Measurements from ENCODE around the gene PLEKHG5. TPM values are rescaled to one million over a fixed set of nuclear protein-coding genes. Genes with fewer than 3 reads are reported as not detected.
A peak's percentile ranks its signal among the peaks of the same experiment; 100 is the strongest.
"Not testable (repeated sequence)": the region's sequence is repeated elsewhere in the genome, so short reads cannot be mapped to it uniquely, and the experiment has no call there.

The PLEKHG5 gene
- total RNA-seq, 6 donors from 2014 or later: 5.0 to 31.4 (median 12.6) TPM

GRCh38 chr1:6440198-6441126 is 51.0 kb downstream of the PLEKHG5 start:
- ATAC-seq (ENCODE audit: low FRiP score in 2 of 2) (peak in 1 of 2 donors; percentile 9), DNase-seq (peak; percentile 70 to 94)
- H3K4me1 ChIP-seq: peaks cover 0 to 13% (median 11%) of the 10 kb centered on the region in 4 donors
- 37% methylated on average over 10 of the region's 101 CpGs; no CpG with 5 or more reads in 1 of the 2 donors for WGBS, 2 donors
- peaks cover 0 to 14% (median 5%) of the 10 kb centered on the region in 4 donors for H3K27me3 ChIP-seq
- peak overlapping the region in 3 of 4 donors; percentile 30 to 39 (median 37) for H3K4me3 ChIP-seq
- H3K9me3 ChIP-seq: no peaks in the 10 kb centered on the region
- no peaks in the 10 kb centered on the region for H3K36me3 ChIP-seq
- no peak overlapping the region for H3K27ac ChIP-seq
- TF ChIP-seq POLR2AphosphoS5 (IDR thresholded peaks at IDR 0.05) (no peak), POLR2A (IDR thresholded peaks at IDR 0.05) (no peak), CTCF (IDR thresholded peaks at IDR 0.05) (peak; percentile 17 to 50 (median 24)), EP300 (IDR thresholded peaks at IDR 0.05) (no peak)

DNA sequence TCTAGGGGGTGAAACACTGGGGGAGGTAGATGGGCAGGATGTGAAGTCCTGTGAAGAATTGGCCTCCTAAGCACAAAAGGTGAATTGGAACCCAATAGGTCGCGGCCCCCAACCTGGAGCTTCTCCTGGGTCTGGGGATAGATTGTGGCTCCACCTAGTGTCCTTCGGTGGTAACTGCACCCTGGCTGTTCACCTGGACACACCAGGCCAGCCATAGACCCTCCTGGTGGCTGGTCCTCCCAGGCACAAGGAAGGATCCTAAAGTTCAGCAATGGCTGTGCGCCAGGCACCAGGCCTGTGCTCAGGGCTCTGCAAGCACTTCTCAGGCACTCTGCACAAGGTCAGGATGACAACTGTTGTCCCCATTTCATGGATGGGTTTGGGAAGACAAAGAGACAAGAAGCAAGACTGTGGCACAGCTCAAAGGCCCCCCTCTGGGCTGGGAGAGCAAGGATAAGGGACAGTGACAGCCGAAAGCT is 53.4 kb downstream of the PLEKHG5 start:
- TF ChIP-seq EP300 (IDR thresholded peaks at IDR 0.05) (no peak), POLR2A (IDR thresholded peaks at IDR 0.05) (no peak), CTCF (IDR thresholded peaks at IDR 0.05) (peak; percentile 87 to 95 (median 91)), POLR2AphosphoS5 (IDR thresholded peaks at IDR 0.05) (no peak)
- Histone ChIP-seq H3K9me3 (no peaks in the 10 kb centered on the region), H3K4me3 (no peak overlapping the region), H3K36me3 (no peaks in the 10 kb centered on the region), H3K27ac (no peak overlapping the region), H3K27me3 (peaks cover 0 to 14% (median 5%) of the 10 kb centered on the region in 4 donors), H3K4me1 (peaks cover 0 to 13% (median 11%) of the 10 kb centered on the region in 4 donors)
- WGBS, 2 donors: 10 to 15% methylated on average over 4 to 5 of the region's 5 CpGs
- DNase-seq: peak in 1 of 2 donors; percentile 62
- peak; percentile 68 to 72 for ATAC-seq (ENCODE audit: low FRiP score in 2 of 2)

DNA sequence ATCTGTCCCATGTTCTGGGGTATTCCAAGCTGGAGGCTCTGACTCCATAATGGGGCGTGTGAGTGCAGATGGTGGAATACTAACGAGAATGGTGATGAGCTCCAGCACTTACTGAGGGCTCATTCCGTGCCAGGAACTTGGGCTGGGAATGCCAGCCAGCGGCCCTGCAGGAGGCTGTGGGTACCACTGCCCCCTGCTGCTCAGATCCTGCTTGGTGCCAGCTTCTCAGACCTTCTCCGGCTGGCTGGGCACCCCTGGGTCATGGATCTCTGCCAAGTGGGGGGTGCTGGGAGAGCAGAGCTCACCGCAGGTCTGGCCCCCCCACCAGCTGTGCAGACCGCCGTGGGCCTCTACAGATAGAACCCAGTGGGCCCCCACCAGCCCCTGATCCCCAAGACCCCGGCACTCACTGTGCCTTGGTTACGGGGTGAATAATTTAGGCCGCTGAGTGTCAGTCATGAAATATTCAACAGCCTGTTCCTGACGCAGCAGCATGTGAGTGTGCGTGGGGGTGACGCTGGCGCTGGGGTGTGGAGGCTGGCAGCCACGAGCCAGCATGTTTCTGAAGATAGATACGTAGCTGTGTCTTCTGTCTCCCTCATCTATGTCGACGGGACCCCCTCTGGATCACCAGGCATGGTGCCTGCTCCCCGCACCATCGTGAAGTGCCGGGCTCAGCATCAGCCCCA is 54.3 kb downstream of the PLEKHG5 start:
- H3K4me3 ChIP-seq; H3K9me3 ChIP-seq; H3K27ac ChIP-seq; ATAC-seq (ENCODE audit: low FRiP score in 2 of 2); DNase-seq; H3K36me3 ChIP-seq: not testable (repeated sequence)
- WGBS, 2 donors: 50 to 64% methylated on average over 9 to 18 of the region's 22 CpGs
- Histone ChIP-seq H3K27me3 (peaks cover 0 to 14% (median 5%) of the 10 kb centered on the region in 4 donors), H3K4me1 (peaks cover 0 to 13% (median 11%) of the 10 kb centered on the region in 4 donors)

GRCh38 chr1:6436277-6436676 is 55.2 kb downstream of the PLEKHG5 start:
- H3K36me3 ChIP-seq; ATAC-seq (ENCODE audit: low FRiP score in 2 of 2); H3K9me3 ChIP-seq; H3K27ac ChIP-seq; DNase-seq; H3K4me3 ChIP-seq: not testable (repeated sequence)
- Histone ChIP-seq H3K4me1 (peaks cover 0 to 13% (median 11%) of the 10 kb centered on the region in 4 donors), H3K27me3 (peaks cover 0 to 14% (median 5%) of the 10 kb centered on the region in 4 donors)
- 76 to 79% methylated on average over 3 of the region's 3 CpGs for WGBS, 2 donors

DNA sequence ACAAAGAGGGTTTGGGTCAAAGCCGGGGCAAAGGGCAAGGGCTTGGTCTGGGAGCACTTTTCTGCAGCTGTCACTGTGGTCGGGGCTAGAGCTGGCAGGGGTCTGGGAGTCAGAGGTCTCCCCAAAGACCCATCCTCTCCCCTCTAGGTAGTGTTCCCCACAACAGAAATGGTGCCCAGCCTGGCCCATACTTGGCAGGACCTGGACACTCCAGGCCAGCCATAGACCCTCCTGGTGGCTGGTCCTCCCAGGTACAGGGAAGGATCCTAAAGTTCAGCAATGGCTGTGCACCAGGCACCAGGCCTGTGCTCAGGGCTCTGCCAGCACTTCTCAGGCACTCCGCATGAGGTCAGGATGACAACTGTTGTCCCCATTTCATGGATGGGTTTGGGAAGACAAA is 55.9 kb downstream of the PLEKHG5 start:
- no peak overlapping the region for H3K27ac ChIP-seq
- WGBS, 2 donors: 73 to 100% methylated on average over 1 to 2 of the region's 3 CpGs
- ATAC-seq (ENCODE audit: low FRiP score in 2 of 2): peak in 1 of 2 donors; percentile 6
- no peak for TF ChIP-seq EP300 (IDR thresholded peaks at IDR 0.05)
- TF ChIP-seq CTCF (IDR thresholded peaks at IDR 0.05): no peak
- TF ChIP-seq POLR2AphosphoS5 (IDR thresholded peaks at IDR 0.05): no peak
- no peak for TF ChIP-seq POLR2A (IDR thresholded peaks at IDR 0.05)
- H3K4me3 ChIP-seq: no peak overlapping the region
- H3K27me3 ChIP-seq: peaks cover 0 to 8% (median 3%) of the 10 kb centered on the region in 4 donors
- no peak for DNase-seq
- H3K36me3 ChIP-seq: no peaks in the 10 kb centered on the region
- peaks cover 0 to 9% (median 7%) of the 10 kb centered on the region in 4 donors for H3K4me1 ChIP-seq
- no peaks in the 10 kb centered on the region for H3K9me3 ChIP-seq
